GM12872 (cell line): ENCODE results near the gene CACNA1C.

Experiments used
- CTCF ChIP-seq: IDR thresholded peaks from 3 replicates; pipeline ENCODE4 v1.5.1; 2011; ENCODE audit warnings: low read depth, mild to moderate bottlenecking, low read length, moderate library complexity; ENCODE audit not compliant: insufficient read depth

CACNA1C gene

DNA sequence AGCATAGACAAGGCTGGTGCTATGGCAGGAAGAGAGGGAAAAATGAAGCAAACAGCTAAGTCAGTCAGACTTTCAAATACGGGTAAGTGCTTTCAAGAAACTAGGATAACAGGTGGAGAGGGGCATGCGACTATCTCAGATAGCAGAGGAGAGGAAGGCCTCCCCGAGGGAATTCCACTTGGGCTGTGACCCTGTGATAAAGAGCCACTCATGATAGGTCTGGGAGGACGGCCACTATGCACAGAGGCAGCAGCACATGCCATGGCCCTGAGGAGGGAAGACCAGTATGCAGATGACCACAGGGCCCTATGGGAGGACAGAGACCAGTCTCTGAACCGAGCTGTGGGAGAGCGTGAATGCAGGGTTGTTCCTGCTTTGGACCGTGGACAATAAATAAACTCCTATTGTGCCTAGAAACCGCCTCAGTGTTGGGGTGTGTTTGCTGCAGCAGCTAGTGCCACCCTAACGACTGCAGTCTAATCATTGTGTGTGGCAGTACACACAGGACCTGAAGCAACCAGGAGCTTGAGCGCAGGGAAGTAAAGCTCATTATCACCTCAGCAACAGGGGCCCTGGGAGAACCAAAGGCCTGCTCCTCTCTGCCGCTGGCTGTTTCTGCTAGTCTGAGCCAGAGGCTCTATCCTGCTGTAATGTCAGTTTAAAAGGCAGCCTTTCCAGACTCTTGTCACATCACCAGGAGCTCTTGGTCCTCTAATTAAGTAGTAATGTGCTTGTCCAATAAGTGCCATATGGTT is 119.1 kb downstream of the CACNA1C start:
- no peak for TF ChIP-seq CTCF

DNA sequence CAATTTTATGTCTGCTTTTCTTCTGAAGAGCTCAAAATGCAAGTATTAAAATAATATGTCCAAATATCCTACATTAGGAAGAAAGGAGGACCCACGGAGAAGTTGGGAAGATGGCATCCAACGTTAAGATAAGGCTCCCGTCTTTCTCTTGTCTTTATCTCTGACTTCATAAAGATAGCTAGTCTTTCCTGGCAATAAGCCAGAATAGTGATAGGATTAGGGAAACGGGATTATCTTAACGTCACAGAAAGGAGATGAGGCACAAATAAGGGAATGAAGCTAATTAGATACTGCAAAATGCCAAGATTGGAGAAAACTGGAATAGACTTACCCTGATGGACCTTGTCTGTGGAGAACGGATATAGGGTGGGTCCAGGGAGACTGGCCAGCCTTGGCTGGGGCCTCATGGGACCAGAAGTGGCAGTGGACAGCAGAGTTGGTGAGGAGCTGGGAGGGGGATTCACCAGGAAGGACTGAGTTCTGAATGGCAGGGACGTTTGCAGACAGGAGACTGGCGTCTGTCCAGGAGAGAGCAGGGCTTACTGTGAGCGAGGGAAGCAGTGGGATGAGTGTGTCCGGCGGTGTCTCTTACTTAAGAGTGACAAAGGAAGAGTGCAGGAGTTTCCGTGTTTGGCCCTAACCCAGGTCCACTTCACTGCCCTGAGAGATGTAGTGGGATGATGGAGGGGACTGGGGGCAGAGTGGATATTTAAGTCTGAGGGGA is 119.9 kb downstream of the CACNA1C start:
- no peak for TF ChIP-seq CTCF

DNA sequence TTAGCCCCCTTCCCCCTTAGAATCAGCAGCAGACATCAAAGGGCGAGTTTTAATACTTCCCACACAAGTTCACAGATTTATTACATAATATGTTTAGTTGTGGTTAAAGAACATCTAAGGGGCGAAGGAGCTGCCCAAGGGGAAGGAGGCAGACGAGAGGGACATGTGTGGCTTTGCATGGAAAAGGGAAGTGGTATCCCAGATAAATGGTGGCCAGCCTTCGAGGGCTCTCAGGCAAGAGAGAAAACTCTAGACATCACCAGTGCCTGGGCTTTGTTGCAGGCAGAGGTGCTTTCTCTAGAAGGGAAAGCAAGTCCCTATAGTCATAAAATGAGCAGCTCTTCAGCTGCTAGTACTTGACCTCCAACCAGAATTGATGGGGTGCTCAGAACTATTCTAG is 121.2 kb downstream of the CACNA1C start:
- TF ChIP-seq CTCF, result no peak

- TF ChIP-seq CTCF, result no peak
These were observed 124.2 kb downstream of the CACNA1C start for GRCh38 chr12:2177003-2177402.

- no peak for TF ChIP-seq CTCF
These were observed 125.0 kb downstream of the CACNA1C start for GRCh38 chr12:2177751-2178150.

DNA sequence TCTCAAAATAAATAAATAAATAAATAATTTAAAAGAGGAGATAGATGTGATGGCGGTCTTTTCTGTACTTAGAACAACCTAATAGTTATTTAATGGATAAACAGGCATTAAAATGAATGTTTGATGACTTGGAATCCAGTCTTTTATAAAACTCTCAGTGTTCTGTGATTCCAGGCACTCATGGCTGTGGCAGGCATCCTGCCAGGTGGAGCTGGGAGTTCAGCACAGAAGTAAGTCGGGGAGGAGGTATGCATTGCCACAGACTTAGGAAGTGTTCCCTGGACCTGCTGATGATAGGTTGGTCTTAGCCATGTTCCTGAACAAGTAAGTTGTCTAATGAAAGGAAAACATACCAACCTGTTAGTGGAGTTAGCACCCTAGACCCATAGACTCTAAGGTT is 126.3 kb downstream of the CACNA1C start:
- no peak for TF ChIP-seq CTCF

GRCh38 chr12:2179953-2180736 is 127.4 kb downstream of the CACNA1C start:
- no peak for TF ChIP-seq CTCF
